Urinary bladder (tissue), 4 donors: ENCODE results near the gene NELFB. TPM values are rescaled to one million over a fixed set of nuclear protein-coding genes. Genes with fewer than 3 reads are reported as not detected.

Source experiments
- DNase-seq: peaks from one replicate; pipeline ENCODE4 v3.0.0-alpha.2; 2015; ENCODE audit errors: extremely low spot score
- H3K27ac ChIP-seq: one replicate; pipeline ENCODE4 v1.5.1; 2013; ENCODE audit warnings: low read depth, mild to moderate bottlenecking, moderate library complexity
- H3K36me3 ChIP-seq: one replicate; pipeline ENCODE4 v1.6.1; 2013; ENCODE audit warnings: mild to moderate bottlenecking, moderate library complexity; ENCODE audit not compliant: insufficient read depth
- H3K4me1 ChIP-seq: one replicate; pipeline ENCODE4 v1.6.1; 2013; ENCODE audit warnings: mild to moderate bottlenecking, moderate library complexity; ENCODE audit not compliant: insufficient read depth
- H3K4me3 ChIP-seq: one replicate; pipeline ENCODE4 v1.5.1; 2013; ENCODE audit warnings: low read depth, low read length
- WGBS: extraction: QIAGEN DNeasy Blood & Tissue Kit; methylation state at CpG from one replicate; pipeline ENCODE4 v1.1.7; 2013; 5-methylcytosine and 5-hydroxymethylcytosine counted together
- polyA plus RNA-seq: library from polyadenylated mRNA; stranded (reverse); fragments of 200-250 nt; gene quantifications from one replicate; pipeline ENCODE4 v1.2.3, GENCODE V29; 2013
- total RNA-seq: library from RNA; depleted of rRNA; stranded (reverse); fragments of >200 nt; gene quantifications from one replicate; pipeline ENCODE4 v1.2.3, GENCODE V29; 2014
- donor health status: healthy with polysubstance abuse.
- donor health status: healthy.

Gene NELFB
- total and polyA plus RNA-seq, 2 donors, result 28.9 to 64.2 TPM

- H3K4me1 ChIP-seq, result peaks cover 6% of the 10 kb centered on the region
- 48% methylated on average over 24 of the region's 24 CpGs for WGBS
- no peak overlapping the region for H3K27ac ChIP-seq
- no peaks in the 10 kb centered on the region for H3K36me3 ChIP-seq
- DNase-seq, result no peak
- no peak overlapping the region for H3K4me3 ChIP-seq
Observed at GRCh38 chr9:137296670-137297664, 41.8 kb downstream of the NELFB start.

- H3K4me3 ChIP-seq, result no peak overlapping the region
- no peak for DNase-seq
- H3K27ac ChIP-seq, result no peak overlapping the region
- H3K4me1 ChIP-seq, result peaks cover 6% of the 10 kb centered on the region
- 48% methylated on average over 7 of the region's 7 CpGs for WGBS
- H3K36me3 ChIP-seq, result no peaks in the 10 kb centered on the region
Observed at GRCh38 chr9:137297966-137298365, 42.8 kb downstream of the NELFB start.

- DNase-seq, result no peak
- peaks cover 6% of the 10 kb centered on the region for H3K4me1 ChIP-seq
- 47% methylated on average over 24 of the region's 24 CpGs for WGBS
- no peaks in the 10 kb centered on the region for H3K36me3 ChIP-seq
- no peak overlapping the region for H3K27ac ChIP-seq
- H3K4me3 ChIP-seq, result peak overlapping the region; percentile 17
Observed at GRCh38 chr9:137298401-137299202, 43.5 kb downstream of the NELFB start.

- Histone ChIP-seq H3K27ac (no peak overlapping the region), H3K36me3 (no peaks in the 10 kb centered on the region), H3K4me3 (peak overlapping the region; percentile 17), H3K4me1 (peaks cover 6% of the 10 kb centered on the region)
- no peak for DNase-seq
- 45% methylated on average over 10 of the region's 10 CpGs for WGBS
Observed at GRCh38 chr9:137299203-137299565, 44.1 kb downstream of the NELFB start.

GRCh38 chr9:137299938-137300337 lies 44.8 kb downstream of the NELFB start:
- H3K27ac ChIP-seq, result no peak overlapping the region
- no peaks in the 10 kb centered on the region for H3K36me3 ChIP-seq
- H3K4me3 ChIP-seq, result peak overlapping the region; percentile 26
- WGBS, result 17% methylated on average over 16 of the region's 16 CpGs
- no peak for DNase-seq
- H3K4me1 ChIP-seq, result peaks cover 6% of the 10 kb centered on the region

- DNase-seq, result no peak
- Histone ChIP-seq H3K36me3 (no peaks in the 10 kb centered on the region), H3K4me1 (peaks cover 4% of the 10 kb centered on the region), H3K4me3 (peak overlapping the region; percentile 57), H3K27ac (no peak overlapping the region)
- WGBS, result 1% methylated on average over 25 of the region's 25 CpGs
Observed at GRCh38 chr9:137300567-137301080, 45.5 kb downstream of the NELFB start.

GRCh38 chr9:137301081-137301947 lies 46.2 kb downstream of the NELFB start:
- Histone ChIP-seq H3K36me3 (no peaks in the 10 kb centered on the region), H3K4me3 (peak overlapping the region; percentile 57), H3K27ac (no peak overlapping the region), H3K4me1 (peaks cover 4% of the 10 kb centered on the region)
- under 1% methylated on average over 115 of the region's 115 CpGs for WGBS
- DNase-seq, result no peak

- Histone ChIP-seq H3K36me3 (no peaks in the 10 kb centered on the region), H3K4me3 (peak within 1 kb of the TSS; percentile 57), H3K27ac (peak within 1 kb of the TSS; percentile 44), H3K4me1 (peaks cover 4% of the 10 kb centered on the region)
- 3% methylated on average over 56 of the region's 60 CpGs for WGBS
- DNase-seq, result no peak
Observed at GRCh38 chr9:137302118-137302448, 47.0 kb downstream of the NELFB start, which contains the start of gene NRARP. Gene NRARP (minus strand): TSS chr9:137302271. CDS start chr9:137301928, 343 bp downstream.

- H3K36me3 ChIP-seq, result no peaks in the 10 kb centered on the region
- no peak for DNase-seq
- peaks cover 4% of the 10 kb centered on the region for H3K4me1 ChIP-seq
- H3K4me3 ChIP-seq, result peak overlapping the region; percentile 57
- WGBS, result 7% methylated on average over 78 of the region's 78 CpGs
- peak overlapping the region; percentile 44 for H3K27ac ChIP-seq
Observed at GRCh38 chr9:137302449-137303150, 47.5 kb downstream of the NELFB start.

- Histone ChIP-seq H3K36me3 (no peaks in the 10 kb centered on the region), H3K27ac (peak overlapping the region; percentile 44), H3K4me1 (peaks cover 4% of the 10 kb centered on the region), H3K4me3 (no peak overlapping the region)
- 65% methylated on average over 23 of the region's 23 CpGs for WGBS
- DNase-seq, result no peak
Observed at GRCh38 chr9:137303151-137303892, 48.2 kb downstream of the NELFB start.

- H3K4me1 ChIP-seq, result peaks cover 4% of the 10 kb centered on the region
- H3K36me3 ChIP-seq, result no peaks in the 10 kb centered on the region
- no peak overlapping the region for H3K4me3 ChIP-seq
- WGBS, result 84% methylated on average over 22 of the region's 22 CpGs
- no peak for DNase-seq
- H3K27ac ChIP-seq, result no peak overlapping the region
Observed at GRCh38 chr9:137303893-137304382, 48.8 kb downstream of the NELFB start.
